H1 (cell line): Measurements from ENCODE around the gene DSTYK. TPM values are rescaled to one million over a fixed set of nuclear protein-coding genes. Genes with fewer than 3 reads are reported as not detected.

ENCODE experiments used
- CTCF ChIA-PET: fragments of 300-600 bp; sonication (Branson Sonifier 250); formaldehyde crosslinking; loops from one replicate; lab custom pipeline; 2021; ENCODE audit not compliant: partially characterized antibody; lab: Charles Lee
- POLR2A ChIA-PET: fragments of 300-600 bp; sonication (Branson Sonifier 250); formaldehyde crosslinking; loops from one replicate; lab custom pipeline; 2021; ENCODE audit warnings: inconsistent platforms; ENCODE audit not compliant: partially characterized antibody; lab: Charles Lee
- DNase-seq, 2 experiments: peaks; one replicate each; pipeline versions ENCODE4 v3.0.0 to v3.0.0-alpha.2; 2010 to 2022; ENCODE audit warnings: low spot score in 2 of 2, low read depth in 1 of 2, mixed read lengths in 1 of 2
- FAIRE-seq: peaks from 2 replicates; lab custom pipeline; 2011; peaks lifted over from hg19 to GRCh38; lab: Jason Lieb, UNC
- H2AFZ ChIP-seq: 2 replicates; pipeline ENCODE4 v1.8.1; 2012; ENCODE audit warnings: low read length, inconsistent platforms
- H2AK5ac ChIP-seq: 2 replicates; pipeline ENCODE4 v1.6.1; 2013; ENCODE audit warnings: low read depth, low read length
- H2BK120ac ChIP-seq: replicated peaks from 2 replicates; pipeline ENCODE3; 2013; ENCODE audit warnings: low read depth, low read length, inconsistent platforms
- H2BK12ac ChIP-seq: 2 replicates; pipeline ENCODE4 v1.6.1; 2013; ENCODE audit warnings: low read depth, low read length
- H2BK15ac ChIP-seq: 2 replicates; pipeline ENCODE4 v1.6.1; 2013; ENCODE audit warnings: low read length
- H2BK20ac ChIP-seq: 2 replicates; pipeline ENCODE4 v1.6.1; 2013; ENCODE audit warnings: low read length
- H2BK5ac ChIP-seq: 2 replicates; pipeline ENCODE4 v1.6.1; 2013; ENCODE audit warnings: low read depth, low read length
- H3K14ac ChIP-seq: 2 replicates; pipeline ENCODE4 v1.6.1; 2013; ENCODE audit warnings: inconsistent platforms; ENCODE audit not compliant: insufficient read length
- H3K18ac ChIP-seq: 2 replicates; pipeline ENCODE4 v1.6.1; 2013; ENCODE audit warnings: low read length; ENCODE audit errors: extremely low read depth
- H3K23ac ChIP-seq: 2 replicates; pipeline ENCODE4 v1.6.1; 2013; ENCODE audit warnings: inconsistent platforms; ENCODE audit not compliant: insufficient read length
- H3K23me2 ChIP-seq: 2 replicates; pipeline ENCODE4 v1.6.1; 2013; ENCODE audit warnings: low read depth, low read length
- H3K27ac ChIP-seq: 2 replicates; pipeline ENCODE4 v1.6.1; 2011; ENCODE audit warnings: low read depth, low read length, inconsistent platforms
- H3K27me3 ChIP-seq, 4 experiments: replicated peaks in 1 of 4; 1 replicate in 1 of 4; 2 replicates in 3 of 4; pipeline versions ENCODE4 v1.6.1 to v1.8.1; 2011 to 2013; ENCODE audit warnings: low read length in 3 of 4, mild to moderate bottlenecking in 3 of 4, inconsistent platforms in 2 of 4, mixed read lengths in 2 of 4, moderate library complexity in 1 of 4; ENCODE audit not compliant: control insufficient read depth in 3 of 4, insufficient read depth in 3 of 4; ENCODE audit errors: extremely low read depth in 1 of 4
- H3K36me3 ChIP-seq, 4 experiments: 2 replicates each; pipeline versions ENCODE4 v1.6.1 to v1.8.1; 2011 to 2013; ENCODE audit warnings: mild to moderate bottlenecking in 4 of 4, low read length in 3 of 4, moderate library complexity in 2 of 4, control low read depth in 1 of 4, inconsistent platforms in 1 of 4; ENCODE audit not compliant: insufficient read depth in 4 of 4, control insufficient read depth in 2 of 4
- H3K4ac ChIP-seq: replicated peaks from 2 replicates; pipeline ENCODE3; 2013; ENCODE audit warnings: low read length, low read depth, mixed read lengths, inconsistent platforms; ENCODE audit not compliant: insufficient read length
- H3K4me1 ChIP-seq, 4 experiments: replicated peaks in 1 of 4; 1 replicate in 1 of 4; 2 replicates in 3 of 4; pipeline versions ENCODE4 v1.6.1 to v1.8.1; 2011 to 2013; ENCODE audit warnings: low read length in 3 of 4, inconsistent platforms in 2 of 4, mixed read lengths in 1 of 4; ENCODE audit not compliant: insufficient read depth in 4 of 4, control insufficient read depth in 3 of 4
- H3K4me2 ChIP-seq, 2 experiments: 2 replicates each; pipeline versions ENCODE4 v1.6.1 to v1.8.1; 2011 to 2013; ENCODE audit warnings: low read depth in 2 of 2, low read length in 2 of 2, control low read depth in 1 of 2, inconsistent platforms in 1 of 2, mild to moderate bottlenecking in 1 of 2; ENCODE audit not compliant: insufficient read depth in 1 of 2
- H3K4me3 ChIP-seq, 4 experiments: fragments of 200-600, 300-600 bp in 1 of 4; sonication (generic), shearing (Covaris generic), sonication (Bioruptor Twin) in 1 of 4; 2 replicates each; pipeline versions ENCODE4 v1.5.1 to v1.8.1; 2011 to 2016; ENCODE audit warnings: low read length in 4 of 4, low read depth in 3 of 4, control low read depth in 2 of 4, inconsistent platforms in 2 of 4, mild to moderate bottlenecking in 2 of 4, mixed read lengths in 1 of 4, moderate library complexity in 1 of 4; ENCODE audit not compliant: insufficient read depth in 2 of 4; ENCODE audit errors: extremely low read depth in 1 of 4
- H3K56ac ChIP-seq: replicated peaks from 2 replicates; pipeline ENCODE3; 2013; ENCODE audit warnings: low read depth, mild to moderate bottlenecking, mixed read lengths, low read length, inconsistent platforms; ENCODE audit not compliant: insufficient read length
- H3K79me1 ChIP-seq: 2 replicates; pipeline ENCODE4 v1.6.1; 2013; ENCODE audit warnings: low read depth, low read length, control low read depth
- H3K79me2 ChIP-seq, 2 experiments: 2 replicates each; pipeline versions ENCODE4 v1.6.1 to v1.8.1; 2012 to 2013; ENCODE audit warnings: low read length in 2 of 2, mild to moderate bottlenecking in 2 of 2, inconsistent platforms in 1 of 2; ENCODE audit not compliant: insufficient read depth in 2 of 2, control insufficient read depth in 1 of 2
- H3K9ac ChIP-seq, 4 experiments: replicated peaks in 1 of 4; 1 replicate in 1 of 4; 2 replicates in 3 of 4; pipeline versions ENCODE4 v1.6.1 to v1.8.1; 2011 to 2013; ENCODE audit warnings: low read depth in 3 of 4, low read length in 3 of 4, control low read depth in 2 of 4, mild to moderate bottlenecking in 2 of 4, moderate library complexity in 2 of 4, inconsistent platforms in 1 of 4; ENCODE audit errors: extremely low read depth in 1 of 4
- H3K9me3 ChIP-seq, 2 experiments: 2 replicates each; pipeline versions ENCODE4 v1.6.1 to v1.8.1; 2012 to 2013; ENCODE audit warnings: mild to moderate bottlenecking in 2 of 2, moderate library complexity in 2 of 2, control low read depth in 1 of 2, inconsistent platforms in 1 of 2, low read depth in 1 of 2, low read length in 1 of 2, mixed read lengths in 1 of 2; ENCODE audit not compliant: insufficient read depth in 2 of 2
- H4K20me1 ChIP-seq, 2 experiments: replicated peaks in 1 of 2; 2 replicates each; pipeline versions ENCODE3 to v1.8.1; 2011 to 2013; ENCODE audit warnings: inconsistent platforms in 2 of 2, low read length in 2 of 2, mild to moderate bottlenecking in 1 of 2; ENCODE audit not compliant: insufficient read depth in 2 of 2, control insufficient read depth in 1 of 2
- H4K5ac ChIP-seq: 2 replicates; pipeline ENCODE4 v1.6.1; 2013; ENCODE audit warnings: low read length, low read depth, mixed read lengths, inconsistent platforms; ENCODE audit not compliant: insufficient read length
- H4K8ac ChIP-seq: 2 replicates; pipeline ENCODE4 v1.8.0; 2013; ENCODE audit warnings: mild to moderate bottlenecking, moderate library complexity, low read length, inconsistent platforms; ENCODE audit not compliant: insufficient read depth; ENCODE audit errors: extremely low read depth
- H4K91ac ChIP-seq: replicated peaks from 2 replicates; pipeline ENCODE3; 2013; ENCODE audit warnings: low read length, mixed read lengths, inconsistent platforms; ENCODE audit not compliant: insufficient read length
- CTBP2 ChIP-seq: IDR thresholded peaks from 2 replicates; pipeline ENCODE4 v1.7.0; 2011; ENCODE audit warnings: borderline replicate concordance, mild to moderate bottlenecking, moderate library complexity, mixed read lengths, low read length; ENCODE audit not compliant: insufficient read depth, insufficient read length
- TAF1 ChIP-seq: IDR thresholded peaks from 2 replicates; pipeline ENCODE4 v1.6.1; 2011; ENCODE audit warnings: mild to moderate bottlenecking, low read depth, low read length
- WGBS, 2 experiments: shearing (Covaris generic) in 1 of 2; methylation state at CpG; one replicate each; pipeline versions ENCODE4 v1.1.6 to v1.1.7; 2013 to 2015; ENCODE audit warnings: low lambda C conversion rate in 2 of 2, mixed read lengths in 2 of 2, inconsistent platforms in 1 of 2, low coverage in 1 of 2, missing lambda C conversion rate in 1 of 2; ENCODE audit not compliant: insufficient replicate concordance in 2 of 2, insufficient coverage in 1 of 2, insufficient read length in 1 of 2; ENCODE audit errors: extremely low coverage in 1 of 2, missing lambda C conversion rate in 1 of 2; 5-methylcytosine and 5-hydroxymethylcytosine counted together
- polyA plus RNA-seq, 7 experiments: library from polyadenylated mRNA; depleted of rRNA in 3 of 7; stranded (reverse) in 5 of 7; unstranded in 2 of 7; fragments of >200 nt in 5 of 7; fragments of 200-250 nt in 2 of 7; gene quantifications; 1 replicate in 5 of 7; 2 replicates in 1 of 7; 4 replicates in 1 of 7; pipeline versions ENCODE4 v1.2.1 to v1.2.3, GENCODE V29; 2011 to 2013; ENCODE audit warnings: missing spikeins in 2 of 7, mixed read lengths in 2 of 7
- total RNA-seq: library from RNA; stranded (reverse); fragmentation: NEBNext Ultra II Directional; extraction: Animal tissue kit (Norgen Biotek cat#: 25700); gene quantifications from 2 replicates; pipeline ENCODE4 v1.2.1, GENCODE V29; 2021

Gene DSTYK
- total and polyA plus RNA-seq, 2 of the 8 experiments (the other 6 are each of a cell fraction or from before 2014, with no cell fraction given) = 2.7 to 8.5 TPM

- Histone ChIP-seq H3K56ac (no peak overlapping the region), H3K4me3 (no peak overlapping the region), H4K91ac (no peak overlapping the region), H3K9ac (no peak overlapping the region), H3K27ac (no peak overlapping the region), H4K5ac (no peak overlapping the region), H2AFZ (no peak overlapping the region), H4K8ac (no peak overlapping the region), H3K4ac (no peak overlapping the region), H2BK5ac (no peak overlapping the region), H2BK12ac (no peak overlapping the region), H3K23me2 (no peaks in the 10 kb centered on the region), H3K79me1 (no peaks in the 10 kb centered on the region), H3K23ac (no peak overlapping the region), H2BK15ac (no peak overlapping the region), H3K4me1 (0 out of 7 replicates have a peak, but pooled peaks cover 0 to 3% (median 0%) of the 10 kb centered on the region in 4 experiments), H3K79me2 (no peaks in the 10 kb centered on the region), H2BK20ac (no peak overlapping the region), H2AK5ac (no peak overlapping the region), H3K36me3 (no peaks in the 10 kb centered on the region), H3K18ac (no peak overlapping the region), H3K9me3 (no peaks in the 10 kb centered on the region), H3K4me2 (no peak overlapping the region), H3K27me3 (no peaks in the 10 kb centered on the region), H3K14ac (no peak overlapping the region), H4K20me1 (no peaks in the 10 kb centered on the region), H2BK120ac (no peak overlapping the region)
- DNase-seq (no peak), FAIRE-seq (no peak)
- POLR2A ChIA-PET = no interaction called here
- TF ChIP-seq TAF1 = no peak
- no peak for TF ChIP-seq CTBP2
- WGBS, 2 experiments = 83% methylated on average over 2 of the region's 2 CpGs; no CpG with 5 or more reads in 1 of the 2 experiments
- CTCF ChIA-PET = interaction anchor here (1.2 to 1.9 kb wide), 2 partner anchors 9 to 17 kb away, joined by 3 to 4 read pairs; no protein-coding TSS in a partner anchor
These were observed 8.9 kb upstream of the DSTYK start for GRCh38 chr1:205220421-205220820.
